Vagina (tissue), 2 donors: ENCODE results near the gene CCNF.

Source experiments
- POLR2A ChIP-seq, 2 donors: fragments of 450-650 bp; IDR thresholded peaks; one replicate each; pipeline ENCODE4 v1.6.1; 2017; ENCODE audit warnings: antibody characterized with exemption in 2 of 2, mild to moderate bottlenecking in 2 of 2, moderate library complexity in 2 of 2
- POLR2AphosphoS5 ChIP-seq, 2 donors: sonication (generic); formaldehyde crosslinking; IDR thresholded peaks; one replicate each; pipeline ENCODE4 v1.9.0; 2017; ENCODE audit warnings: antibody characterized with exemption in 2 of 2, mild to moderate bottlenecking in 2 of 2, low read depth in 1 of 2; ENCODE audit not compliant: insufficient read depth in 1 of 2
- TF ChIP-seq, protein P1 (sequence below), 3 experiments: fragments of 450-650 bp in 2 of 3; fragments of 200-600 bp in 1 of 3; sonication (generic) in 1 of 3; IDR thresholded peaks; one replicate each; pipeline ENCODE4 v1.5.1; 2017 to 2019; ENCODE audit warnings: antibody characterized with exemption in 3 of 3, mild to moderate bottlenecking in 2 of 3, moderate library complexity in 2 of 3

DNA sequence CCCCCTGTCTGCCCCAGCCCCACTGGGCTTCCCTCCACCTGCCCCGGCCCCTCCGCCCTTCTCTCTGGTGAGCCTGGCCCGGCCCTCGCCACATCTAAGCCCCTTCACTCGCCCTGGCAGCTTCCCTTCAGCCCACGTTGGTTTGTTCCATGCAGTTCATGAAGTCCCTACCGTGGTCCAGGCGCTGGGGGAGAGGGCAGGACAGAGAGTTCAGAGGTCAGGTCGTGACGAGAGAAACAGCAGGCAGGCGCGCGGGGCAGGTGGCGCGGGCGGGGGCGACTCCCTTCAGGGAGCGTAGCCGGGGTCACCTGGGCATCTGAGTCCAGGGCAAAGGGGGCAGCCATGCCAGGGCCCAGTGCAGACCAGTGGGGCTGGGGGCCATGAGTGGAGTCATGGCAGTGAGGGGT lies 21.7 kb downstream of the CCNF start:
- TF ChIP-seq POLR2A (IDR thresholded peaks at IDR 0.05) (no peak), POLR2AphosphoS5 (IDR thresholded peaks at IDR 0.05; ENCODE audit: insufficient read depth in 1 of 2, low read depth in 1 of 2) (no peak)
- TF ChIP-seq, protein P1, sequence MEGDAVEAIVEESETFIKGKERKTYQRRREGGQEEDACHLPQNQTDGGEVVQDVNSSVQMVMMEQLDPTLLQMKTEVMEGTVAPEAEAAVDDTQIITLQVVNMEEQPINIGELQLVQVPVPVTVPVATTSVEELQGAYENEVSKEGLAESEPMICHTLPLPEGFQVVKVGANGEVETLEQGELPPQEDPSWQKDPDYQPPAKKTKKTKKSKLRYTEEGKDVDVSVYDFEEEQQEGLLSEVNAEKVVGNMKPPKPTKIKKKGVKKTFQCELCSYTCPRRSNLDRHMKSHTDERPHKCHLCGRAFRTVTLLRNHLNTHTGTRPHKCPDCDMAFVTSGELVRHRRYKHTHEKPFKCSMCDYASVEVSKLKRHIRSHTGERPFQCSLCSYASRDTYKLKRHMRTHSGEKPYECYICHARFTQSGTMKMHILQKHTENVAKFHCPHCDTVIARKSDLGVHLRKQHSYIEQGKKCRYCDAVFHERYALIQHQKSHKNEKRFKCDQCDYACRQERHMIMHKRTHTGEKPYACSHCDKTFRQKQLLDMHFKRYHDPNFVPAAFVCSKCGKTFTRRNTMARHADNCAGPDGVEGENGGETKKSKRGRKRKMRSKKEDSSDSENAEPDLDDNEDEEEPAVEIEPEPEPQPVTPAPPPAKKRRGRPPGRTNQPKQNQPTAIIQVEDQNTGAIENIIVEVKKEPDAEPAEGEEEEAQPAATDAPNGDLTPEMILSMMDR (IDR thresholded peaks at IDR 0.05): no peak
